Vagina (tissue), 2 donors: ENCODE results near the gene LAMA2.

Experiments
- CTCF ChIP-seq, 3 experiments: fragments of 450-650 bp in 2 of 3; fragments of 200-600 bp in 1 of 3; sonication (generic) in 1 of 3; IDR thresholded peaks; one replicate each; pipeline ENCODE4 v1.5.1; 2017 to 2019; ENCODE audit warnings: antibody characterized with exemption in 3 of 3, mild to moderate bottlenecking in 2 of 3, moderate library complexity in 2 of 3
- POLR2A ChIP-seq, 2 donors: fragments of 450-650 bp; IDR thresholded peaks; one replicate each; pipeline ENCODE4 v1.6.1; 2017; ENCODE audit warnings: antibody characterized with exemption in 2 of 2, mild to moderate bottlenecking in 2 of 2, moderate library complexity in 2 of 2
- POLR2AphosphoS5 ChIP-seq, 2 donors: sonication (generic); formaldehyde crosslinking; IDR thresholded peaks; one replicate each; pipeline ENCODE4 v1.9.0; 2017; ENCODE audit warnings: antibody characterized with exemption in 2 of 2, mild to moderate bottlenecking in 2 of 2, low read depth in 1 of 2; ENCODE audit not compliant: insufficient read depth in 1 of 2

DNA sequence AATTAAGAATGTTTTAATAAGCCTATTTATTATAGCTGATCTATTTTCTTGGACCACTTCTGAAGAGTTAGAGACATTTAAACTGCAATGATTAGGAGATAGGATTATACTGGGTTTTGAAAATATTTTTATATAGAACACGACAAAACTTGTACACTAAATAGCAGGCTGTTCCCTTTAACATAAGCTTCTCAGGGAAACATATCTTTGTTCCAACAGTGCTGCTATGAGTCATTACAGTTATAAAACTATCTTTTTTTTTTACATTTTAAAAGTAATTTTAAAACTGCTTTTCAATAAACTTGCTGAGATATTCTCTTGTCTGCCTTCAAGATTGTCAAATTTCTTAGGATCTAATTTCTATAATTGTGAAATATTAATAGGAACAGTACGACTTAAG is 438.0 kb downstream of the LAMA2 start:
- no peak for TF ChIP-seq CTCF (IDR thresholded peaks at IDR 0.05)
- TF ChIP-seq POLR2A (IDR thresholded peaks at IDR 0.05): no peak
- no peak for TF ChIP-seq POLR2AphosphoS5 (IDR thresholded peaks at IDR 0.05; ENCODE audit: insufficient read depth in 1 of 2, low read depth in 1 of 2)
